HCEC 1CT (cell line): Measurements from ENCODE around the gene DVL2.

Experiments used
- DNase-seq: peaks from one replicate; pipeline ENCODE4 v3.0.0-alpha.2; 2017

DVL2 gene

DNA sequence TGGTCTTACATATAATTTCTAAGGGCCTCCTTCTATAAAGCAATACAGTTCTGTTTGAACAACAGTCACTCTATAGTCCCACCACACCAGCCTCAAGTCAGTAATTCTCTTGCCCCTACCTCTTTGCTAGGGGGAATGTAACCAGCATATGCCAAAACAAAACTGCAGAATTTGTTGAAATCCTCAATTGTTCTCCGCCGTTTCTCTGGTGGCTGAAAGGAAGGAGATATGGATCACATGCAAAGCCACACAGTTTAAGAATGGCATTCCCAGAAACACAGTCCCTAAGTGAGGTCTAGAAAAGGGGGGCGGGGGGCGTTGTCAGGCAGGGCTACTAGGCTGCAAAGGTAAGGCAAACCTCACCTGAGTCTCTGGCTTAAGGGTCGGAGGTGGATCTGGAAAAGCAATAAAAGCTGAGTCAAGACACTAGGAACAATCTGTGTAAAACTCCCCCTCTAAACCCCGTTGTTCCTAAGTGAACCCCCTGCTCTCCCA is 3.0 kb upstream of the DVL2 start:
- DNase-seq: no peak

DNA sequence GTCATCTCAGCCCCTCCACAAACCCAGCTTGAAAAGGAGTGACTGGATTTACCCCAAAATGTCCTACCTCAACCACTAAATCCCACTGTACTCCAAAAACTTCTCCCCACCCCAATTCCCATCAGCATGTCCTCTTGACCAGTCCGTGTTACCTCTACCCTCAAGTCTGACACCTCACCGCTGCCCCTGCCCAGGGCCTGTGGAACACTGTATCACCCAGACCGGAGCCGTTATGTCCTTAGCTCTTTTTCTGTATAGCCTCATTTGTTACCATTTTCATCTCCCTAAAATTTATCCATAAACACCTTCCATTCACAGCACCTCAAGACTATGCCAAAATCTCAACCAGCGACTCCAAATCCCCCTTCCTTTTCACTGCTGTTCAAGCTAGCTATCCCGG is 2.5 kb upstream of the DVL2 start:
- DNase-seq: no peak

DNA sequence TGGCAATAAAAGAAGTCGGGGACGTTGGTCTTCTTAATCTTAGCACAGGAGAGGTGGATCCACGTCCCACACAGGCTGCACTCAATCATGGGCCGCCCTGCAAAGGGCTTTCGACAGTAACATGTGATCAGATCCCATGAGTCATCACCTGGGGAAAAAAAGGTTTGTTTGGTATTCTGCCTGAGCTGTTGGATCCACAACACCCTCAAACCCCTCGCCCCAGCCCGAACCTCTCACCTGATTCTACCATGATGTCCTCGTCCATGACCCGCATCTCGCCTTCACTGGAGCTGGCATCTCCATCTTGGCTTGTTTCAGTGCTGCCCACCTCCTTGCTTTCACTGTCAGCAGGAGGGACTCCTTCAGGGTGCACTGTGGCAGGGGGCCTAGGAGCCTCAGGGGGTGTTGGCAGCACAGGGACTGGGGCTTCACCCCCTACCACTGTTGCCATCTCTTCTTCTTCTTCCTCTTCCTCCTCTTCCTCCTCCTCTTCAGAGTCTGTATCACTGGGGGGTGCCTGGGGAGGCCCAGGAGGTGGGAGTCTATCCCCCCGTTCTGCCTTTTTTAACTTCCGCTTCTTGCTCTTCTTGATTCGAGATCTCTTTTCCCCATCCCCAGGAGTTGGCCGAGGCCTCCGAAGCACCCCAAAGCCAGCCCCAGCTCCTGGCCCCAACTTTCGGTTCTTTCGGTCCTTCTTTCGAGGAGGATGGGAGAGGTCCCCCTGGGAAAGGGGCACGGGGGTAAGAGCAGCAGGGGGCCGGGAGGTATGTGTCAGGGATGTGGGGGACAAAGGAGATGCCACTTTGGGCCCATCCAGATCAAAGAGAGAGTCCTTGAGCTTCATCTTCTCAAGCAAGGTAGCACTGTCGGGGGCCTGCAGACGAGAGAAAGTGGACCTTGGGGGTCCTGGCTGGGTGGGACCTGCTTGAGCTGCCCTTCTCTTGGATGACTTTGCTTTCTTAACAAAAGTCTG is 1.7 kb upstream of the DVL2 start:
- DNase-seq: peak; percentile 29

- DNase-seq: no peak
Measured at GRCh38 chr17:7233701-7234082, 625 bp downstream of the DVL2 start.

DNA sequence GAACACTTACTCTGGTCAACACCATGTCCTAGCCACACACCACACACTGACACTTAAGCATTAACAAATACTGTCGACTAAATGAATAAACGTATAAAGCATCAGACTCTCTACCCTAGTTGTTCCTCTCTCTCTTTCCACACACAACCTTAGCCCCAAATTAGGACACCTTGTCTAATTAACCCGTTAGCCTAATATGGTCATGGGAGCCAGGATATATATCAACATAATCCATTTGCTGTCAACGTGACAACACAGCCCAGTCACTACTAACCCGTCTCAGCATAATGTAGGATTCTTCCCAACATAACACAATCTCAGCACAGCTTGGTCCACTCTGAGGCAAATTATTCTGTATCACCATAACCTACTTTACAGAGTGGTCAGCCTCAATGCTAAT is 2.2 kb downstream of the DVL2 start:
- no peak for DNase-seq

DNA sequence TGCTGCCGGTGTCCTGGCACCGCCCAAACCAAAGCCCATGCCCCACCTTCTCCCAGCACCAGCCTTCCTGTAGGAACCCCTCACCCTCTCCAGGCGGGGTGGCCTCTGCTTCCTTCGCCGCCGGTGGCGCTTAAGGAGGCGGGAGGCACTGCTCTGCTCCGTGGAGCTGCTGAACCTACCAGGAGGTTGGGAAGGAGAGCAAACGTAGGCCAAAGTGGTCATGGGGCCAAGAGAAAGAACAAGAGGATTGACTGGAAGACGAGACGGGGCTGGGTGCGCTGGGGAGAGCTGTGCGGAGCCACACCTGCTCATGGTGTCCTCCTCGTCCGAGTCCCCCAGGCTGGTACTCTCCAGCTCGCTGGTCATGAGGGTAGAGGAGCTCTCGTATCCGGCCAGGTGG is 4.8 kb downstream of the DVL2 start:
- no peak for DNase-seq

GRCh38 chr17:7228920-7229319 is 5.4 kb downstream of the DVL2 start:
- DNase-seq: no peak

DNA sequence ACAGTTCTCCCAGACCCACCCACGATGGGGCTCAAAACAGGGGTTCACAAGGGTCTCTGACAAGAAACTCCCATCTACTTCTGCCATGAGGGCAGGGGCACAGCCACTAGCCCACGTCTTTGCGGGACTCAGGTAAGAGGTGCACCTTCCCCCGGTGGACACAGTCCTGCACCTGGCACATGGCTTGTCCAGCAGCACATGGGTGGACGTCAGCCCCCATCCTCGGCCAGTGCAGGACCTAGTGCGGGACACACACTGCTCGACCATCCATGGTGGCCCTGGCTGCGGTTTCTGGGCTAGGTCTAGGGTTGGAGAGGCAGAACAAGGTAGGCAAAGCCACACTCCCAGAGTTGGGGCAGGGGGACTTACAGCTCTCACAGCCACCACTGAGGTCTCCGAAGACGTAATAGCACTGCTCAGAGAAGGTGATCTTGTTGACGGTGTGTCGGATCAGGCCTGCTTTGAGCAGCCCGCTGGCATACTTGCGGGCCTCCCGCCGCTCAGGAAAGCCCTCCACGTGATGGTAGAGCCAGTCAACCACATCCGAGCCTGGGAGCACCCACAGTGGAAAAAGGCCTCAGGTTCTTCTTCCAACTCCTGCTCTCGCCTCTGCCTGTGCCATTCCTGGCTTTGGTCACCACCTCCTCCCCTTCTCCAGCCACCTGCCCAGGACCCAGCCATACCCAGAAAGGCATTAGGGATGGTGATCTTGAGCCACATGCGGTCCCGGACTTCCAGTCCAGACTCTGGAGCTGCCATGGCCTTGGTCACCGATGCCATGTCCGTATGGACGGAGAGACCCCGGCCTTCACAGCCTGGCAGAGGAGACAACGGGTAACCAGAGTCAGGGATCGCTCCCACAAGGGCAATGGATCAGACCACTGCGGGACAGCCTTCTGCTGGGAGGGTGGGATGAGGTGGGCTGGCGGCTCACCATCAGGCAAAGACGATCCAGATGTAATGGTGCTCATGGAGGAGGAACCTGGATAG is 7.3 kb downstream of the DVL2 start:
- no peak for DNase-seq

DNA sequence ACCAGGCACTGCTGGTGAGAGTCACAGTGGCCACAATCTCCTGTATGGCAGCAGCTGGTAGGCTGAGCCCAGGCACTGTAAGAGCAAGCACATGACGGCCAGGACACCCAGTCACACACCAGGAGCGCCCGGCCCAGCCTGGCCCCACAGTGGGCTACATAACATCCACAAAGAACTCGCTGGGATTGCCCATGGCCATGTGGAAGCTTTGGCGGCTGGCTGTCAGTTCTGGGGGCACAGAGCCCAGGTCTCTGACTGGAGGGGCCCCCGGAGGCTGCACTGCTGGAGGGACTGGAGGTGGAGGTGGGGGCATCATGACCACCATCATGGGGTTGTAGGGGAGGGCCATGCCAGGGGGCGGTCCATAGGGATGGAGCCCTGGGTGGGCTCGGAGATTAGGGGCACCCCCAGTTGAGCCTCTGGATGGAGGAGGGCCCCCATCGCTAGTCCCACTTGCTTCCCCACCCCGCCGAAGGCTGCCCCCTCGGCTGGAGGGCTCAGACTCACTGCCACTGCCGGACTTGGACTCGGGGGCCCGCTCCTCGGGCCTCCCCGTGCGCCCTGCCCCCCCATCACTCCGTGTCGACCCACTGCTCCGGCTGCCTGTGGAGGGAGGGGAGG is 8.5 kb downstream of the DVL2 start:
- DNase-seq: no peak

- no peak for DNase-seq
Measured at GRCh38 chr17:7224661-7225111, 9.6 kb downstream of the DVL2 start.

GRCh38 chr17:7224110-7224509 is 10.2 kb downstream of the DVL2 start:
- DNase-seq: no peak

- DNase-seq: no peak
Measured at GRCh38 chr17:7223375-7223774, 10.9 kb downstream of the DVL2 start.

- no peak for DNase-seq
Measured at GRCh38 chr17:7222972-7223292, 11.4 kb downstream of the DVL2 start.

GRCh38 chr17:7222093-7222971 is 12.0 kb downstream of the DVL2 start:
- no peak for DNase-seq

DNA sequence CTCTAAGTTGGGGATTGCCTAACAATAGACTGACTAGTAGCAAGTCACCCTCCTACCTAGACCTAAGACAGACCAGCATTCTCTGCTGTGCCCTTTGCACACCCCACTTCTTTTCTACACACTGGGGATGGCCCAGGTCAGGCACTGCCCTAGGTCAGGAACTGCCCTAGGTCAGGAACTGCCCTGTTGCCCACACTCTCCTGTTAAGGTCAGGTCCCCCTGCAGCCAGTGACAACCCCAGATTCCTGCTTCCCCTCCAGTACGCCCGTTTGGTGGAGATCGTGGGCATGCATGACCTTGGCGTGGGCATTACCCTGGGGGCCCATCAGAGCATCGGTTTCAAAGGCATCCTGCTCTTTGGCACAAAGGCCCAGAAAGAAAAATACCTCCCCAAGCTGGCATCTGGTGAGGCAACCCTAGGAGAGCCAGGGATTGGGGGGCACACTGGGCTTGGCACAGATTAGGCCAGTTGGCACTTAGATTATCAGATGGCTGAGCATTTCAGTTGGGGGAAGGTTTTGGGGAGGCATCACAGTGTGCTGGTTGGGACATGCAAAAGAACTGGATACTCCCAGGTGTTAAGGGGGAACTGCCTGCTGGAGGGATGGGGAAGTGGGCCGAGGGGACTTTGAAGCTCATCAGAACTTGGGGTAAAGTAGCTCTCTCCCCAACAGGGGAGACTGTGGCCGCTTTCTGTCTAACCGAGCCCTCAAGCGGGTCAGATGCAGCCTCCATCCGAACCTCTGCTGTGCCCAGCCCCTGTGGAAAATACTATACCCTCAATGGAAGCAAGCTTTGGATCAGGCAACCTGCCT is 12.8 kb downstream of the DVL2 start:
- no peak for DNase-seq

DNA sequence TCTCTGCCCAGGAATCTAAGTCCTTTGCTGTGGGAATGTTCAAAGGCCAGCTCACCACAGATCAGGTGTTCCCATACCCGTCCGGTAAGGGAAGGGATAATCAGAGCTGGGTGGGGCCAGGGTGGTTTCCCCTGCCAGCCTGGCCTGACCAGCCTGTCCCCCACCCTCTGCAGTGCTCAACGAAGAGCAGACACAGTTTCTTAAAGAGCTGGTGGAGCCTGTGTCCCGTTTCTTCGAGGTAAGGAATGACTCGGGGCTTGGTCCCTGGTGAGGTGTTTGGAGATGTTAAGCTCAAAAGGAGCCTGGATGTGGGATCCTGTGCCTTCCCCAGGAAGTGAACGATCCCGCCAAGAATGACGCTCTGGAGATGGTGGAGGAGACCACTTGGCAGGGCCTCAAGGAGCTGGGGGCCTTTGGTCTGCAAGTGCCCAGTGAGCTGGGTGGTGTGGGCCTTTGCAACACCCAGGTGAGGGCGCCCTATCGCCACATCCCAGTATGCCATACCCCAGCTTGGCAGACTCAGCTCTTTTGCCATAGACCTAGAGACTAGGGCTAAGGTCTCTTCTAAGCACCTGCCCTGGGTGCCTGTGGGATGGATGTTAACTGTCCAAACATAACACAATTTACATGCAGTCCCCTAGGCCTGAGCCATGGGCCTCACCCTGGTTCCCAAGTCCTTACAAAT is 13.6 kb downstream of the DVL2 start:
- peak; percentile 42 for DNase-seq

GRCh38 chr17:7219812-7220592 is 14.3 kb downstream of the DVL2 start, which contains the start of the genes ACADVL and DLG4:
TSS of gene ACADVL (plus strand) at chr17:7219938. CDS start at chr17:7219985, 47 bp downstream.
TSS of gene DLG4 (minus strand) at chr17:7219836.
- DNase-seq: peak; percentile 86

GRCh38 chr17:7219229-7219811 is 15.0 kb downstream of the DVL2 start:
- no peak for DNase-seq

GRCh38 chr17:7218758-7219157 is 15.6 kb downstream of the DVL2 start:
- DNase-seq: no peak
